Measurements from ENCODE around the gene MYH1.

DNA sequence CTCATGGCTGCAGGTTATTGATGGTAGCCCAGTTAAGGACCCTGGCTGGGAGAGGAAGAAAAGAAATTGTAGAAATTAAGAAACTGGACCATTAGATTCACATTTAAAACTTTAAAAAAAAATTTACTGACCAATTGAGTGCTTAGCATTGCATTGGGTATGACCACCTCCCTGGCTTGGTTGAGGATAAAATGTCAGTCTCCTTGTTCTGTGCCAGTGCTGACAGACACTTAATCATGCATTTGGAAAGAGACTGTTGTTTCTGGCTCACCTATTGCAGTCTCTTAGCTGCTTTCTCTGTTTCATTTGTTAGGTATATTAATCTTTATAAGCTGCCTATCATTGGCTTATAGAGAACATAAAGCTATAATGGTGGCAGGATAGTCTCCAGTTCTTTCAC is 1.7 kb downstream of the MYH1 start:
- TF ChIP-seq EZH2 (IDR thresholded peaks at IDR 0.05; ENCODE audit: insufficient read depth, low read length) = no peak
- no peak for TF ChIP-seq CTCF (IDR thresholded peaks at IDR 0.05; ENCODE audit: insufficient read depth, low read depth, low read length)

All from astrocyte (in vitro differentiated cells and primary cell).